Measurements from ENCODE around the gene NPHS1. TPM values are rescaled to one million over a fixed set of nuclear protein-coding genes. Genes with fewer than 3 reads are reported as not detected.

The NPHS1 gene
- total and polyA plus RNA-seq, 12 donors = 0.31 TPM; not detected in 11

DNA sequence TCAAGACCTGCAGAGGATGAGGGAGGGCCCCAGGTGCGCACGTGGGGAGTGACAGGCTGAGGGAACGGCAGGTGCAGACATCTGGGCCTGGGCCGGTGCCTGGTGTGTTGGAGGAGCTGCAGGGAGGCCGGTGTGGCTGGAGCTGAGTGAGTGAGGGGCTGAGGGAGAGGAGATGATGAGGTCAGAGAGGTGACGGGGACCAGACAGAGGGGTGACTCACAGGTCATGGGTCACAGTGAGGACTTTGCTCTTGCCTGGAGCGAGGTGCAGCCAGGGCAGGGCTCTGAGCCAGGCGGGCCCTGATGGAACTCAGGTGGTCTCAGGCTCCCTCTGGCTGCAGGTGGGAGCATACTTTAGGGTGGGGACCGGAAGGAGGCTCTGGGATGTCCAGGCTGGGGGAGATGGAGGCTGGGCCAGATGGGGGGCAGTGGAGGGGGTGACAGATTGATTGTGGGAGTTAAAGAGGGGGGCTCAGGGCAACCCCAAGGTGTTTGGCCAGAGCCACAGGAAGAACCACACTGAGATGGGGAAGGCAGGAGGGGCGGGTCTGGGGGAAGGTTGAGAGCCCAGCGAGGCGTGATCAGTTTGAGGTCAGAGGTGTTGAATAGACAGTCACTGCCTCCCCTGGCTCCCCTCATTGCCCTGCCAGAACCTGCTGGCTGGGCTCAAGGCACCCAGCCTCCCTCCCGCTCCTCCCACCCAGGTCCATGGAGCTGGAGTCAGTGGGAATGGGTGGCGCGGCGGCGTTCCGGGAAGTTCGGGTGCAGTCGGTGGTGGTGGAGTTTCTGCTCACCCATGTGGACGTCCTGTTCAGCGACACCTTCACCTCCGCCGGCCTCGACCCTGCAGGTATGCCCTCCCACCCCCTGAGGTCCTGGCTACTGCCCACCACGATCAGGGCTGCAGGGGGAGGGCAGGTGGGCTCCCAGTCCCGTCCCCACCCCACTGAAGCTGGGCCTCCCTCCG is 68.6 kb downstream of the NPHS1 start:
- H3K27ac ChIP-seq = no peak overlapping the region
- H3K9me3 ChIP-seq (replicated peaks in 1 of 3) = no peaks in the 10 kb centered on the region
- H3K4me1 ChIP-seq (replicated peaks in 1 of 2) = no peaks in the 10 kb centered on the region
- intact Hi-C loops (cut with DNase I) = no loop called here
- WGBS, 4 donors = 86 to 92% (median 89%) methylated on average over 17 to 28 of the region's 28 CpGs
- no peak for TF ChIP-seq POLR2A (IDR thresholded peaks at IDR 0.05)
- TF ChIP-seq, protein P1, sequence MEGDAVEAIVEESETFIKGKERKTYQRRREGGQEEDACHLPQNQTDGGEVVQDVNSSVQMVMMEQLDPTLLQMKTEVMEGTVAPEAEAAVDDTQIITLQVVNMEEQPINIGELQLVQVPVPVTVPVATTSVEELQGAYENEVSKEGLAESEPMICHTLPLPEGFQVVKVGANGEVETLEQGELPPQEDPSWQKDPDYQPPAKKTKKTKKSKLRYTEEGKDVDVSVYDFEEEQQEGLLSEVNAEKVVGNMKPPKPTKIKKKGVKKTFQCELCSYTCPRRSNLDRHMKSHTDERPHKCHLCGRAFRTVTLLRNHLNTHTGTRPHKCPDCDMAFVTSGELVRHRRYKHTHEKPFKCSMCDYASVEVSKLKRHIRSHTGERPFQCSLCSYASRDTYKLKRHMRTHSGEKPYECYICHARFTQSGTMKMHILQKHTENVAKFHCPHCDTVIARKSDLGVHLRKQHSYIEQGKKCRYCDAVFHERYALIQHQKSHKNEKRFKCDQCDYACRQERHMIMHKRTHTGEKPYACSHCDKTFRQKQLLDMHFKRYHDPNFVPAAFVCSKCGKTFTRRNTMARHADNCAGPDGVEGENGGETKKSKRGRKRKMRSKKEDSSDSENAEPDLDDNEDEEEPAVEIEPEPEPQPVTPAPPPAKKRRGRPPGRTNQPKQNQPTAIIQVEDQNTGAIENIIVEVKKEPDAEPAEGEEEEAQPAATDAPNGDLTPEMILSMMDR (IDR thresholded peaks at IDR 0.05) = no peak
- H3K36me3 ChIP-seq (replicated peaks in 1 of 2) = peaks cover 0 to 6% of the 10 kb centered on the region in 2 donors
- no peak for DNase-seq
- H3K4me3 ChIP-seq = no peak overlapping the region
- H3K27me3 ChIP-seq = no peaks in the 10 kb centered on the region

DNA sequence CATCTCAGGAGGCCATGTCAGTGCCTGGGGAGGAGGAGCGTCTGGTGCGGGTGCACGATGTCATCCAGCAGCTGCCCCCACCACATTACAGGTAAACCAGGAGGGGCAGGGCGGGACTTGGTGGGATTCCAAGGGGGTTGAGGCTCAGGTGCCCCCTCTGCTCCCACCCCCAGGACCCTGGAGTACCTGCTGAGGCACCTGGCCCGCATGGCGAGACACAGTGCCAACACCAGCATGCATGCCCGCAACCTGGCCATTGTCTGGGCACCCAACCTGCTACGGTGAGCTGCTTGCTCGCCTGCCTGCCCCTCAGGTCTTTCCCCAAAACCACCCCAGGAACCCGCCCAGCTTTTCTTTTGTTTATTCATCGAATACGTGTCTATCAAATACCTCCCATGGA is 69.7 kb downstream of the NPHS1 start:
- Histone ChIP-seq H3K9me3 (replicated peaks in 1 of 3) (no peaks in the 10 kb centered on the region), H3K4me1 (replicated peaks in 1 of 2) (no peaks in the 10 kb centered on the region), H3K27me3 (no peaks in the 10 kb centered on the region), H3K36me3 (replicated peaks in 1 of 2) (peaks cover 0 to 6% of the 10 kb centered on the region in 2 donors), H3K4me3 (no peak overlapping the region), H3K27ac (no peak overlapping the region)
- WGBS, 4 donors = 93 to 98% (median 96%) methylated on average over 6 to 12 of the region's 12 CpGs
- no peak for DNase-seq
- TF ChIP-seq, protein P1 (IDR thresholded peaks at IDR 0.05) = no peak
- no peak for TF ChIP-seq POLR2A (IDR thresholded peaks at IDR 0.05)
- intact Hi-C loops (cut with DNase I) = no loop called here

DNA sequence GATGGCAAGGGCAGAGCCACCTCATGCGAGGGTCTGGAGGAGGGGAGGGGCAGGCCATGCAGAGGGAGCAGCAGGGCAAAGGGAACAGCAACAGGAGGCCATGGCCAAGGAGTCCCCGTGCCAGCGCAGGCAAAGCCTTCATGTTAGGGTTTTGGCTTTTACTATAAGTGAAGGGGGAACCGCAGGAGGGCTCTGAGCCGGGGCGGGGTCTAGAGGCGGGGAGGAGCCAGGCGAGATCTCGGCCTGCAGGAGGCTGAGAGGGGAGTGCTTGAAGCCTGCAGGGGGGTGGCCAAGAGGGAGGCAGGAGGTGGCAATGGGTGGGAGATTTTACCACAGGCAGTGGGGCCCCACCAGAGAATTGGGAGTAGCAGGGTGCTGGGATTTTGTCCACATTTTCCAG is 70.7 kb downstream of the NPHS1 start:
- TF ChIP-seq, protein P1 (IDR thresholded peaks at IDR 0.05) = no peak
- TF ChIP-seq POLR2A (IDR thresholded peaks at IDR 0.05) = no peak

DNA sequence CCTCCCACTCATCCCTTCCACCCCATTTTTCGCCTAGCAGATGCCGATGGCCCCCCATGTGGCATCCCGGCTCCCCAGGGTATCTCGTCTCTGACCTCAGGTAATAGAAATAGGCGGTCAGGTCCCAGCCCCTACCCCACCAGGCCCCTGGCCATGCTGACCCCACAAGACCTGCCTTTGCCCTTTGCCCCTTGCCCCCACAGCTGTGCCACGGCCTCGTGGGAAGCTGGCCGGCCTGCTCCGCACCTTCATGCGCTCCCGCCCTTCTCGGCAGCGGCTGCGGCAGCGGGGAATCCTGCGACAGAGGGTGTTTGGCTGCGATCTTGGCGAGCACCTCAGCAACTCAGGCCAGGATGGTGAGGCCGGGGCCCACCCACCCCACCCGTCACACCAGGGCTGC is 71.6 kb downstream of the NPHS1 start:
- Histone ChIP-seq H3K27me3 (no peaks in the 10 kb centered on the region), H3K36me3 (replicated peaks in 1 of 2) (peaks cover 0 to 6% of the 10 kb centered on the region in 2 donors), H3K4me3 (no peak overlapping the region), H3K27ac (no peak overlapping the region), H3K9me3 (replicated peaks in 1 of 3) (no peaks in the 10 kb centered on the region), H3K4me1 (replicated peaks in 1 of 2) (no peaks in the 10 kb centered on the region)
- intact Hi-C loops (cut with DNase I) = no loop called here
- 94 to 97% (median 96%) methylated on average over 11 to 20 of the region's 20 CpGs for WGBS, 4 donors
- no peak for DNase-seq
- TF ChIP-seq, protein P1 (IDR thresholded peaks at IDR 0.05) = no peak
- no peak for TF ChIP-seq POLR2A (IDR thresholded peaks at IDR 0.05)

More for the DNA sequence above, 70.7 kb downstream of the NPHS1 start:
- intact Hi-C loops (cut with DNase I) = no loop called here
- 84 to 92% (median 91%) methylated on average over 9 of the region's 9 CpGs for WGBS, 4 donors
- Histone ChIP-seq H3K4me3 (no peak overlapping the region), H3K9me3 (replicated peaks in 1 of 3) (no peaks in the 10 kb centered on the region), H3K4me1 (replicated peaks in 1 of 2) (no peaks in the 10 kb centered on the region), H3K36me3 (replicated peaks in 1 of 2) (peaks cover 0 to 6% of the 10 kb centered on the region in 2 donors), H3K27me3 (no peaks in the 10 kb centered on the region), H3K27ac (no peak overlapping the region)
- DNase-seq = no peak

Measured in adrenal gland (tissue), 12 donors.